Urinary bladder (tissue), 4 donors: ENCODE results near the gene GNMT. TPM values are rescaled to one million over a fixed set of nuclear protein-coding genes. Genes with fewer than 3 reads are reported as not detected.
"Not testable (repeated sequence)": the region's sequence is repeated elsewhere in the genome, so short reads cannot be mapped to it uniquely, and the experiment has no call there.

Experiments
- DNase-seq: peaks from one replicate; pipeline ENCODE4 v3.0.0-alpha.2; 2015; ENCODE audit errors: extremely low spot score
- H3K27ac ChIP-seq: one replicate; pipeline ENCODE4 v1.5.1; 2013; ENCODE audit warnings: low read depth, mild to moderate bottlenecking, moderate library complexity
- H3K36me3 ChIP-seq: one replicate; pipeline ENCODE4 v1.6.1; 2013; ENCODE audit warnings: mild to moderate bottlenecking, moderate library complexity; ENCODE audit not compliant: insufficient read depth
- H3K4me1 ChIP-seq: one replicate; pipeline ENCODE4 v1.6.1; 2013; ENCODE audit warnings: mild to moderate bottlenecking, moderate library complexity; ENCODE audit not compliant: insufficient read depth
- H3K4me3 ChIP-seq: one replicate; pipeline ENCODE4 v1.5.1; 2013; ENCODE audit warnings: low read depth, low read length
- WGBS: extraction: QIAGEN DNeasy Blood & Tissue Kit; methylation state at CpG from one replicate; pipeline ENCODE4 v1.1.7; 2013; 5-methylcytosine and 5-hydroxymethylcytosine counted together
- polyA plus RNA-seq: library from polyadenylated mRNA; stranded (reverse); fragments of 200-250 nt; gene quantifications from one replicate; pipeline ENCODE4 v1.2.3, GENCODE V29; 2013
- total RNA-seq: library from RNA; depleted of rRNA; stranded (reverse); fragments of >200 nt; gene quantifications from one replicate; pipeline ENCODE4 v1.2.3, GENCODE V29; 2014
- donor health status: healthy with polysubstance abuse.
- donor health status: healthy.

GNMT gene
- total and polyA plus RNA-seq, 2 donors, result 0.42 to 0.52 TPM

GRCh38 chr6:42935322-42935721 lies 25.2 kb upstream of the GNMT start:
- WGBS, result 67% methylated on average over 7 of the region's 7 CpGs
- Histone ChIP-seq H3K4me3 (no peak overlapping the region), H3K4me1 (no peaks in the 10 kb centered on the region), H3K27ac (no peak overlapping the region), H3K36me3 (peaks cover 7% of the 10 kb centered on the region)
- no peak for DNase-seq

GRCh38 chr6:42936398-42936797 lies 24.2 kb upstream of the GNMT start:
- 92% methylated on average over 11 of the region's 11 CpGs for WGBS
- H3K36me3 ChIP-seq, result peaks cover 7% of the 10 kb centered on the region
- H3K27ac ChIP-seq, result no peak overlapping the region
- no peaks in the 10 kb centered on the region for H3K4me1 ChIP-seq
- no peak for DNase-seq
- no peak overlapping the region for H3K4me3 ChIP-seq

DNA sequence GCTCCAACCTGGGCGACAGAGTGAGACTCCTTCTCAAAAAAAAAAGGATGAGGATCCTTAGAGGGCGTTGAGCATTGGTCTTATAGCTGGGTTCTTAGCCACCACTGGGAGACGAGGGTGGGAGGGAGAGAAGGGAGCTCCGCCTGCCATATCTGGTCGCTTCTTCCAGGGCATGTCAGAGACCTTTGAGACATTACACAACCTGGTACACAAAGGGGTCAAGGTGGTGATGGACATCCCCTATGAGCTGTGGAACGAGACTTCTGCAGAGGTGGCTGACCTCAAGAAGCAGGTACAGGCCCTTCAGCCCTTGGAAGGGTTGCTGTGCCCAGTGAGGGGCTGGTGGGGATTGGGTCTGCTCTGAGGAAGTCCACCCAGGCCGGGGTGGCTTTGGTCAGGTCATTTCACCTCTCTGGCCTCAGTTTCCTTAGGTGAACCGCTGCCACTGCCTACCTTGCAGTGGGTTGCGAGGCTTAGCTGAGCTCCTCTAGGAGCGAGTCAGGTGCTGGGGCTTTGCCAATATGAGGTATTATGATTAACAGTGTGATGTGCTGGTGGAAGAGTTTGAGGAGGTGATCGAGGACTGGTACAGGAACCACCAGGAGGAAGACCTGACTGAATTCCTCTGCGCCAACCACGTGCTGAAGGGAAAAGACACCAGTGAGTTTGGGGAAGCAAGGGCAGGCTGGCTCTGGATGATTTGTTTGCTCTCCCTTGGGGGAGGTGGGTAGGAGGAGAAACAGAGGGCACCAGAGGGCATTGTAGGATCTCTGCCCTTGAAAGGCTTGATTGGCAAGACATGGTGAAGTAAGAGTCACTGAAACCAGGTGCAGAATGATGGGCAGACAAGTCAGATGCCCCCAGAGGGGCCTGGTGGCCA lies 22.8 kb upstream of the GNMT start:
- Histone ChIP-seq H3K36me3 (peaks cover 7% of the 10 kb centered on the region), H3K27ac (no peak overlapping the region), H3K4me3 (no peak overlapping the region), H3K4me1 (no peaks in the 10 kb centered on the region)
- 92% methylated on average over 13 of the region's 13 CpGs for WGBS
- no peak for DNase-seq

DNA sequence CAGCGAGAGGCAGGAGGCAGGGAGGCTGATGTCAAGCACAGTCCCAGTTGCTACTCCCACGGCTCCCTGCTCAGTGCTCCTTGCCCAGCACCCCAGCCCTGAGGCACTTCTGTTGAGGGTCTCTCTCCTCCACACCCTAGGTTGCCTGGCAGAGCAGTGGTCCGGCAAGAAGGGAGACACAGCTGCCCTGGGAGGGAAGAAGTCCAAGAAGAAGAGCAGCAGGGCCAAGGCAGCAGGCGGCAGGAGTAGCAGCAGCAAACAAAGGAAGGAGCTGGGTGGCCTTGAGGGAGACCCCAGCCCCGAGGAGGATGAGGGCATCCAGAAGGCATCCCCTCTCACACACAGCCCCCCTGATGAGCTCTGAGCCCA lies 22.1 kb upstream of the GNMT start:
- 85% methylated on average over 5 of the region's 5 CpGs for WGBS

DNA sequence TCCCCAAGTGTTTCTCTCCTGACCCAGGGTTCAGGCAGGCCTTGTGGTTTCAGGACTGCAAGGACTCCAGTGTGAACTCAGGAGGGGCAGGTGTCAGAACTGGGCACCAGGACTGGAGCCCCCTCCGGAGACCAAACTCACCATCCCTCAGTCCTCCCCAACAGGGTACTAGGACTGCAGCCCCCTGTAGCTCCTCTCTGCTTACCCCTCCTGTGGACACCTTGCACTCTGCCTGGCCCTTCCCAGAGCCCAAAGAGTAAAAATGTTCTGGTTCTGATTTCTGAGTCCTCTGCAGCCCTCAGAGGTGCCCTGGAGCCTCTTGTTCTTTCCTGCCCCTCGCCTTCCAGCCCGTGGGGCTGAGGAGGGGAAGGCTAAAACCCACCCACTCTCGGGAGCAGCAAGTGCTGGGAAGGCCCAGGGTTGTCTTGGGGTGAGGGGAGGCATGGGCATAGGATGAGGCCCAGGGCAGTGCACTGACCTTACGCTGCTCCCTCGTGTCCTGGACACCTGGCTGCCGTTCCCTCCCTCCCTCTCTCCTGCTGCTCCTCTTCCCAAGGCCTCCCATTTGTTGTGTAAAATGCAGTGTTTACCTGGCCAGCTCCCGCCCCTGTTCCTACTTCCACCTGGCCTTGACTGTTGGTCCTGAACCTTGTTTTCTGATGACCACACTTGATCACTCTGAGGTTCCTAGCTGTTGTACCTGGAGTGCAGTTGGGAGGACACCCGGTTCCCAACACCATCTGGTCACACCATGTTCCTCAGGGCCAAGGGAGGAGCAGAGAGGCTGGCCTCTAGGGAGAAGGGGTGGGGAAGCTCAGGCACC lies 21.4 kb upstream of the GNMT start:
- no peak for DNase-seq
- H3K4me3 ChIP-seq, result no peak overlapping the region
- 84% methylated on average over 9 of the region's 9 CpGs for WGBS
- peaks cover 7% of the 10 kb centered on the region for H3K36me3 ChIP-seq
- H3K27ac ChIP-seq, result no peak overlapping the region
- no peaks in the 10 kb centered on the region for H3K4me1 ChIP-seq

More for the DNA sequence above, 22.1 kb upstream of the GNMT start:
- no peak overlapping the region for H3K27ac ChIP-seq
- H3K36me3 ChIP-seq, result peaks cover 7% of the 10 kb centered on the region
- H3K4me3 ChIP-seq, result no peak overlapping the region
- no peak for DNase-seq
- no peaks in the 10 kb centered on the region for H3K4me1 ChIP-seq

- peaks cover 7% of the 10 kb centered on the region for H3K36me3 ChIP-seq
- H3K27ac ChIP-seq, result no peak overlapping the region
- 76% methylated on average over 4 of the region's 4 CpGs for WGBS
- H3K4me1 ChIP-seq, result no peaks in the 10 kb centered on the region
- DNase-seq, result no peak
- no peak overlapping the region for H3K4me3 ChIP-seq
These were observed 20.8 kb upstream of the GNMT start for GRCh38 chr6:42939810-42940167.

- no peak for DNase-seq
- no peak overlapping the region for H3K4me3 ChIP-seq
- no peaks in the 10 kb centered on the region for H3K4me1 ChIP-seq
- no peak overlapping the region for H3K27ac ChIP-seq
- 95% methylated on average over 6 of the region's 6 CpGs for WGBS
- H3K36me3 ChIP-seq, result peaks cover 5% of the 10 kb centered on the region
These were observed 20.0 kb upstream of the GNMT start for GRCh38 chr6:42940493-42941045.

DNA sequence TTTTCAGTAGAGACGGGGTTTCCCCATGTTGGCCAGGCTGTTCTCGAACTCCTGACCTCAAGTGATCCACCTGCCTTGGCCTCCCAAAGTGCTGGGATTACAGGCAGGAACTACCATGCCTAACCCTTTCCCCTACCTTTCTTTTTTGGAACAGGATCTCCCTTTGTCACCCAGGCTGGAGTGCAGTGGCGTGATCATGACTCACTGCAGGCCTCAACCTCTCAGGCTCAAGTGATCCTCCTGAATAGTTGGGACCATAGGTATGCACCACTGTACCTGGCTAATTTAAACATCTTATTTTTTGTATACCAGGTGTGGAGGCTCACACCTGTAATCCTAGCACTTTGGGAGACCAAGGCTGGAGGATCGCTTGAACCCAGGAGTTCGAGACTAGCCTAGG lies 19.2 kb upstream of the GNMT start:
- not testable (repeated sequence) for H3K4me1 ChIP-seq, H3K36me3 ChIP-seq, H3K27ac ChIP-seq, H3K4me3 ChIP-seq, DNase-seq
- 99% methylated on average over 5 of the region's 5 CpGs for WGBS

DNA sequence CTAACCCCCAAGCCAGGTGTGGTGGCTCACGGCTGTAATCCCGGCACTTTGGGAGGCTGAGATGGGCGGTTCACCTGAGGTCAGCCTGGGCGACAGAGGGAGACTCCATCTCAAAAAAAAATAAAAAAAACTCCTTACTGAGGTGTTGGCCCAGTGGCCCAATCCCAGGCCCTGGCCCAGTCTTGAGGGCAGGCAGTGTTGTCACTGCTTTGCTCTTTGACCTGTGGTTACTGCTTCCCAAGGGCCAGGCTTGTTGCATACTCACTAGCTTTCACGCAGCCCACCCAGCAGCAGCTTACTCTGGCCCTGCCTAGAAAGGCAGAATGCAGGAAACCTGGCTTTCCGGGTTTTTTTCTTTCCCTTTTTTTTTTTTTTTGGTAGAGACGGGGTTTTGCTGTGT lies 18.1 kb upstream of the GNMT start:
- Histone ChIP-seq H3K4me3 (no peak overlapping the region), H3K27ac (no peak overlapping the region), H3K36me3 (no peaks in the 10 kb centered on the region), H3K4me1 (no peaks in the 10 kb centered on the region)
- DNase-seq, result no peak
- WGBS, result 80% methylated on average over 7 of the region's 7 CpGs

DNA sequence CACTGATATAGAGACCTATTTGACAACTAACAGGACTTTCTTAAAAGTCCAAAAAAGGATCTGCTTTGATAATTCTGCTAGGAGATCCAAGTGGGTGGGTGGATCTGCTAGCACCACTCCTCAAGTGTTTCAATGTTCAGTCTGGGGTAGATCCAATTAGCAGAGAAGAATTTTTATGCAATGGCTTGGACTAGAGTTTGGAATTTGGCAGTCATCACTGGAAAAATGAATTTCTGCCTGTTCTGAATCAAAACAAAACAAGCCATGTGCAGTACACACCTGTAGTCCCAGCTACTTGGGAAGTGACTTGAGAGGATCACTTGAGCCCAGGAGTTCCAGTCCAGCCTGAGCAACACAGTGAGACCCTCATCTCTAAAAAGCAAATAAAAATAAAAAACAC lies 12.6 kb upstream of the GNMT start:
- Histone ChIP-seq H3K4me3 (no peak overlapping the region), H3K36me3 (no peaks in the 10 kb centered on the region), H3K27ac (no peak overlapping the region), H3K4me1 (no peaks in the 10 kb centered on the region)
- no peak for DNase-seq

- DNase-seq, result no peak
- Histone ChIP-seq H3K27ac (no peak overlapping the region), H3K4me1 (no peaks in the 10 kb centered on the region), H3K36me3 (no peaks in the 10 kb centered on the region), H3K4me3 (no peak overlapping the region)
- WGBS, result 93% methylated on average over 4 of the region's 4 CpGs
These were observed 8.2 kb upstream of the GNMT start for GRCh38 chr6:42952389-42952788.

DNA sequence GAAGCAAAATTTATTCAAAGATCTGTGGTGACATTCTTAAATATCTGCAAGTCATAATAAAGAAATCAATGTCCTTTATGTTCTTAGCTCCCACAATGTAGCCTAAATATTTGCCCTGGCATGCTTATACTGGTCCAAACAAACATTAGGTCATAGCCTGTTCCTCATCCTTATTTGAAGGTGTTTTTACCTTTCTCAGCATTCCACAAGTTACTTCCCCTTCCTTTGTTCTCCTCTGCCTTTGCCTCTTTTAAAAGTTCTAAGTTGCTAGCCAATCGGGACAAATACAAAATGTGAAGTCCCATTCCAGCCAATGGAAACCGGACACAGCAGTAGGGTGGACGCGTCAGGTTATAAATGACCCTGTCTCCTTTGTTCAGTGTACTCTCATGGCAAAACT lies 6.1 kb upstream of the GNMT start:
- WGBS, result 88% methylated on average over 4 of the region's 4 CpGs
- not testable (repeated sequence) for H3K36me3 ChIP-seq

GRCh38 chr6:42958125-42958524 lies 2.4 kb upstream of the GNMT start:
- DNase-seq, result no peak
- H3K4me3 ChIP-seq, result no peak overlapping the region
- H3K4me1 ChIP-seq, result no peaks in the 10 kb centered on the region
- H3K36me3 ChIP-seq, result no peaks in the 10 kb centered on the region
- WGBS, result 86% methylated on average over 8 of the region's 8 CpGs
- H3K27ac ChIP-seq, result no peak overlapping the region

More for the DNA sequence above, 6.1 kb upstream of the GNMT start:
- H3K27ac ChIP-seq, H3K4me1 ChIP-seq, H3K4me3 ChIP-seq, DNase-seq: not testable (repeated sequence)

DNA sequence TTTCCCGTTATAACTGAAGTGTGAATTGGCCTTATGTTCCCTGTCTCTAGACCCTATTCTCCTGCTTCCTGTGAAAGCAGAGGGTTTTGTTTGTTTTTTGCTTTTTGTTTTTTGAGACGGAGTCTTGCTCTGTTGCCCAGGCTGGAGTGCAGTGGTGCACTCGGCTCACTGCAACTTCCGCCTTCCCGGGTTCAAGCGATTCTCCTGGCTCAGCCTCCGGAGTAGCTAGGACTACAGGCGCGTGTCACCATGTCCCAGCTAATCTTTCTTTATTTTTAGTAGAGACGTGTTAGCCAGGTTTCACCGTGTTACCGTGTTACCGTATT lies 674 bp upstream of the GNMT start:
- WGBS, result 40% methylated on average over 13 of the region's 13 CpGs
- H3K27ac ChIP-seq, result no peak overlapping the region
- DNase-seq, result no peak
- peak overlapping the region; percentile 33 for H3K4me3 ChIP-seq
- peaks cover 2% of the 10 kb centered on the region for H3K36me3 ChIP-seq
- no peaks in the 10 kb centered on the region for H3K4me1 ChIP-seq
